ENCODE data around the gene DMRTA2. TPM values are rescaled to one million over a fixed set of nuclear protein-coding genes. Genes with fewer than 3 reads are reported as not detected.
"Not testable (repeated sequence)": the region's sequence is repeated elsewhere in the genome, so short reads cannot be mapped to it uniquely, and the experiment has no call there.

DMRTA2 gene
- total RNA-seq, 1 donor from 2014 or later: 7.4 TPM

GRCh38 chr1:50415235-50416149 lies 7.8 kb downstream of the DMRTA2 start:
- Histone ChIP-seq H3K36me3 (ENCODE audit: control insufficient read depth, insufficient read depth, low read length) (no peaks in the 10 kb centered on the region), H3K4me3 (ENCODE audit: low read depth, low read length) (no peak overlapping the region), H3K27me3 (ENCODE audit: control insufficient read depth, insufficient read depth, low read length) (peaks cover 28% of the 10 kb centered on the region)
- DNase-seq (ENCODE audit: low read depth): no peak
- FAIRE-seq: no peak
- TF ChIP-seq CTCF (IDR thresholded peaks at IDR 0.05; ENCODE audit: insufficient read depth, low read length, severe bottlenecking): no peak

DNA sequence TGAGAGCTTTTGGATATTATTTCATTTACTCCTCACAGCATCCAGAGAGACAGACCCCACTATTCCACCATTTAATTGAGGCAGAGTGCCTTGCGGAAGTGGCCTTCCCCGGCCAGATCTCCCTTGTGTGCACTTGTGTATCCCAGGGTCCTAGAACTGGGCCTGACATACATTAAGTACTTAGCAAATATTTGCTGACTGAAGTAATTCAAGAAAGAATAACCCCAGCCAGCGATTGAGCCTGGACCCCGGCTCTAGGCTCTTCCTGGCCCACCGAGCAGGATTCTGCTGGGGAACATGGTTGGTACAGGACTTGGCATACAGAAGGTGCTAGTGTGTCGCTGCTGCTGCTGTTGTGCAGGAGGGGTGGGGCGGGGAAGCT lies 8.4 kb downstream of the DMRTA2 start:
- no peak for FAIRE-seq
- TF ChIP-seq CTCF (IDR thresholded peaks at IDR 0.05; ENCODE audit: insufficient read depth, low read length, severe bottlenecking): no peak
- Histone ChIP-seq H3K4me3 (ENCODE audit: low read depth, low read length) (no peak overlapping the region), H3K27me3 (ENCODE audit: control insufficient read depth, insufficient read depth, low read length) (peaks cover 24% of the 10 kb centered on the region), H3K36me3 (ENCODE audit: control insufficient read depth, insufficient read depth, low read length) (no peaks in the 10 kb centered on the region)
- no peak for DNase-seq (ENCODE audit: low read depth)

DNA sequence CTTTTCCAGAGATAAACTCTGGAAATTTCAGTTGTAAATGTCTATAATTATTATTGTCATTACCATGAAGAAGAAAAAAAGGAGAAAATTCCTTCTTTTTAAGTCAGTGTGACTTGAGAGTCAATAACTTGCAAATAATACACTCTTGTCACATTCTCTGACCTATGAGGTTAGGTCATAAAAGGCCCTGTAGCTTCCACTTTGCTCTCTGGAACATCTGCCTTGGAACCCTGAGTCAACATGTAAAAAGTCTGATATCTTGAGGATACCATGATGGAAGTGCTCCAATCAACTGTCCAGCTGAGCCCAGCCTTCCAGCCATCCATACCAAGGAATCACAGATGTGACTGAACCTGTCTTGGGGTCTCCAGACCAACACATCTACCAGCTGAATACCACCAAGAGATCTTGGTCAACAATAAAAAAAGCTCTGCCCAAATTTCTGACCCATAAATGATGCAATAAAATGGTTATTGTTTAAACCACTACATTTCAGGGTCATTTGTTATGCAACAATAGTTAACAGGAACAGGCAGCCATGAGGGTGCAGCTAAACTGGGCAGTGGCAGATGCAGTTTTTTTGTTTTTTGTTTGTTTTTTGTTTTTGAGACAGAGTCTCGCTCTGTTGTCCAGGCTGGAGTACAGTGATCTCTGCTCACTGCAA lies 10.3 kb downstream of the DMRTA2 start:
- Histone ChIP-seq H3K27me3 (ENCODE audit: control insufficient read depth, insufficient read depth, low read length) (peaks cover 19% of the 10 kb centered on the region), H3K4me3 (ENCODE audit: low read depth, low read length) (no peak overlapping the region), H3K36me3 (ENCODE audit: control insufficient read depth, insufficient read depth, low read length) (no peaks in the 10 kb centered on the region)
- no peak for DNase-seq (ENCODE audit: low read depth)
- no peak for TF ChIP-seq CTCF (IDR thresholded peaks at IDR 0.05; ENCODE audit: insufficient read depth, low read length, severe bottlenecking)
- FAIRE-seq: no peak

GRCh38 chr1:50405814-50406213 lies 17.4 kb downstream of the DMRTA2 start:
- Histone ChIP-seq H3K27me3 (ENCODE audit: control insufficient read depth, insufficient read depth, low read length) (no peaks in the 10 kb centered on the region), H3K4me3 (ENCODE audit: low read depth, low read length) (no peak overlapping the region), H3K36me3 (ENCODE audit: control insufficient read depth, insufficient read depth, low read length) (no peaks in the 10 kb centered on the region)
- no peak for DNase-seq (ENCODE audit: low read depth)
- FAIRE-seq: no peak
- TF ChIP-seq CTCF (IDR thresholded peaks at IDR 0.05; ENCODE audit: insufficient read depth, low read length, severe bottlenecking): no peak

DNA sequence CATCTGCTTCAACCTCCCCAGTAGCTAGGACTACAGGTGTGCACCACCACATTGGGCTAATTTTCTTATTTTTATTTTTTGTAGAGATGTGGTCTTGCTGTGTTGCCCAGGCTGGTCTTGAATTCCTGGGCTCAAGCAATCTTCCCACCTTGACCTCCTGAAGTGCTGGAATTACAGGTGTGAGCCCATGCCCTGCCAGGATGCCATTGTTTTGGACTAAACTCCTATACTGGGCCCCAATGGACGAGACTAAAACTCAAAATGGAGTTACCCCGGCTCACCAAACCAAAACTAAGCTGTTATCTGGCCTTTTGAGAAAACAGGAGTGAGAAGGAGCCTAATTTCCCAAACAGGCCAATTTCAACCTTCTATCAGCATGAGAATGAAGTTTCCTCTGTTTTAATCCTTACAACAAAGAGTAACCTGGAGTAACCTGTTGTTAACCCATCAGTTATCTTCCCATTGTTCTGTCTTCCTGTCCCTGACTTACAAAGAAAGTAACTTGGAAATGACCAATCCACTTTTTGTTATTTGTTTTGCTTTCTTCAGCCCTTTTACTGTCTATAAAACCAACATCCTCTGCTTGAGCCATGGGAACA lies 29.6 kb downstream of the DMRTA2 start:
- DNase-seq (ENCODE audit: low read depth) (no peak), FAIRE-seq (no peak)
- H3K36me3 ChIP-seq (ENCODE audit: control insufficient read depth, insufficient read depth, low read length): no peaks in the 10 kb centered on the region
- no peak for TF ChIP-seq CTCF (IDR thresholded peaks at IDR 0.05; ENCODE audit: insufficient read depth, low read length, severe bottlenecking)
- H3K4me3 ChIP-seq (ENCODE audit: low read depth, low read length): no peak overlapping the region
- no peaks in the 10 kb centered on the region for H3K27me3 ChIP-seq (ENCODE audit: control insufficient read depth, insufficient read depth, low read length)

DNA sequence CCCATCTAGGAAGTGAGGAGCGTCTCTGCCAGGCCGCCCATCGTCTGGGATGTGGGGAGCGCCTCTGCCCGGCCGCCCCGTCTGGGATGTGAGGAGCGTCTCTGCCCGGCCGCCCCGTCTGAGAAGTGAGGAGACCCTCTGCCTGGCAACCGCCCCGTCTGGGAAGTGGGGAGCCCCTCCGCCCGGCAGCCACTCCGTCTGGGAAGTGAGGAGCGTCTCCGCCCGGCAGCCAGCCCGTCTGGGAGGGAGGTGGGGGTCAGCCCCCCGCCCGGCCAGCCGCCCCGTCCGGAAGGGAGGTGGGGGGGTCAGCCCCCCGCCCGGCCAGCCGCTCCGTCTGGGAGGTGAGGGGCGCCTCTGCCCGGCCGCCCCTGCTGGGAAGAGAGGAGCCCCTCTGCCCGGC lies 41.7 kb downstream of the DMRTA2 start:
- not testable (repeated sequence) for H3K27me3 ChIP-seq (ENCODE audit: control insufficient read depth, insufficient read depth, low read length); DNase-seq (ENCODE audit: low read depth); H3K4me3 ChIP-seq (ENCODE audit: low read depth, low read length); H3K36me3 ChIP-seq (ENCODE audit: control insufficient read depth, insufficient read depth, low read length); FAIRE-seq
